CD14-positive monocyte (primary cell): Measurements from ENCODE around the gene SPOP. TPM values are rescaled to one million over a fixed set of nuclear protein-coding genes. Genes with fewer than 3 reads are reported as not detected.

Experiments used
- DNase-seq, 3 donors: peaks; one replicate each; pipeline ENCODE4 v3.0.0-alpha.2; 2011 to 2022
- H2AFZ ChIP-seq: 2 replicates; pipeline ENCODE4 v1.6.0; 2012; ENCODE audit warnings: mild to moderate bottlenecking, low read depth, low read length, inconsistent platforms; ENCODE audit not compliant: insufficient read depth, poor library complexity, severe bottlenecking
- H3K27ac ChIP-seq, 2 donors: 1 replicate in 1 of 2; 2 replicates in 1 of 2; pipeline ENCODE4 v1.5.1; 2012 to 2013; ENCODE audit warnings: low read length in 2 of 2, control low read depth in 1 of 2, inconsistent platforms in 1 of 2, low read depth in 1 of 2, mild to moderate bottlenecking in 1 of 2
- H3K27me3 ChIP-seq, 2 donors: one replicate each; pipeline versions ENCODE4 v1.6.0 to v1.6.1; 2011 to 2013; ENCODE audit warnings: low read length in 2 of 2; ENCODE audit not compliant: control insufficient read depth in 2 of 2, insufficient read depth in 2 of 2
- H3K36me3 ChIP-seq, 2 donors: replicated peaks in 1 of 2; 1 replicate in 1 of 2; 2 replicates in 1 of 2; pipeline versions ENCODE4 v1.5.1 to v1.6.1; 2012 to 2013; ENCODE audit warnings: low read length in 2 of 2, control low read depth in 1 of 2, inconsistent platforms in 1 of 2, mild to moderate bottlenecking in 1 of 2; ENCODE audit not compliant: insufficient read depth in 2 of 2, control insufficient read depth in 1 of 2
- H3K4me1 ChIP-seq, 2 donors: 1 replicate in 1 of 2; 2 replicates in 1 of 2; pipeline versions ENCODE4 v1.5.1 to v1.6.1; 2012 to 2013; ENCODE audit warnings: low read length in 2 of 2, control low read depth in 1 of 2, inconsistent platforms in 1 of 2, mild to moderate bottlenecking in 1 of 2, moderate library complexity in 1 of 2; ENCODE audit not compliant: insufficient read depth in 2 of 2, control insufficient read depth in 1 of 2
- H3K4me2 ChIP-seq: replicated peaks from 2 replicates; pipeline ENCODE3; 2012; ENCODE audit warnings: low read length, moderate library complexity, mild to moderate bottlenecking; ENCODE audit not compliant: poor library complexity, severe bottlenecking; ENCODE audit errors: extremely low read depth
- H3K4me3 ChIP-seq, 3 experiments: fragments of 200-600 bp in 1 of 3; sonication (generic) in 1 of 3; replicated peaks in 1 of 3; 1 replicate in 2 of 3; 2 replicates in 1 of 3; pipeline ENCODE4 v1.5.1; 2011 to 2013; ENCODE audit warnings: low read length in 3 of 3, mild to moderate bottlenecking in 3 of 3, control low read depth in 2 of 3, low read depth in 2 of 3, inconsistent platforms in 1 of 3, moderate library complexity in 1 of 3
- H3K79me2 ChIP-seq: 2 replicates; pipeline ENCODE4 v1.6.0; 2012; ENCODE audit warnings: mild to moderate bottlenecking, control low read depth, inconsistent platforms, low read length, moderate library complexity; ENCODE audit not compliant: insufficient read depth
- H3K9ac ChIP-seq: 2 replicates; pipeline ENCODE4 v1.6.0; 2017; ENCODE audit warnings: low read length, mild to moderate bottlenecking; ENCODE audit not compliant: insufficient read depth, poor library complexity, severe bottlenecking
- H3K9me3 ChIP-seq, 2 donors: replicated peaks in 1 of 2; 1 replicate in 1 of 2; 2 replicates in 1 of 2; pipeline versions ENCODE4 v1.5.1 to v1.6.1; 2012 to 2013; ENCODE audit warnings: low read length in 2 of 2, control low read depth in 1 of 2; ENCODE audit not compliant: control insufficient read depth in 1 of 2, insufficient read depth in 1 of 2
- H4K20me1 ChIP-seq: 2 replicates; pipeline ENCODE4 v1.6.0; 2012; ENCODE audit warnings: mild to moderate bottlenecking, low read length, control low read depth, moderate library complexity; ENCODE audit not compliant: insufficient read depth
- H3K27ac Mint-ChIP-seq, 7 donors: one replicate each; pipeline ENCODE4 v1.8.0; 2020; ENCODE audit warnings: mild to moderate bottlenecking in 7 of 7, mixed read lengths in 7 of 7, moderate library complexity in 6 of 7, inconsistent platforms in 2 of 7
- H3K27me3 Mint-ChIP-seq, 3 donors: one replicate each; pipeline ENCODE4 v1.8.0; 2021 to 2022; ENCODE audit warnings: low read depth in 3 of 3, mild to moderate bottlenecking in 3 of 3, mixed read lengths in 3 of 3, moderate library complexity in 3 of 3, inconsistent platforms in 1 of 3
- H3K36me3 Mint-ChIP-seq, 2 donors: one replicate each; pipeline ENCODE4 v1.8.0; 2020; ENCODE audit warnings: mixed read lengths in 2 of 2, inconsistent platforms in 1 of 2, mild to moderate bottlenecking in 1 of 2
- H3K4me1 Mint-ChIP-seq: one replicate; pipeline ENCODE4 v1.8.0; 2020; ENCODE audit warnings: mild to moderate bottlenecking, mixed read lengths
- H3K4me3 Mint-ChIP-seq, 2 donors: one replicate each; pipeline ENCODE4 v1.8.0; 2020; ENCODE audit warnings: mild to moderate bottlenecking in 2 of 2, mixed read lengths in 2 of 2, moderate library complexity in 1 of 2
- H3K9me3 Mint-ChIP-seq, 7 donors: one replicate each; pipeline ENCODE4 v1.8.0; 2020 to 2022; ENCODE audit warnings: mixed read lengths in 7 of 7, mild to moderate bottlenecking in 6 of 7, moderate library complexity in 6 of 7, inconsistent platforms in 2 of 7
- WGBS: methylation state at CpG from one replicate; pipeline ENCODE4 v1.1.5; 2013; ENCODE audit warnings: missing lambda C conversion rate; ENCODE audit not compliant: insufficient coverage; 5-methylcytosine and 5-hydroxymethylcytosine counted together
- intact Hi-C, 2 donors: fragments of 100-400 bp; cut with micrococcal nuclease; formaldehyde crosslinking; loops; one replicate each; pipeline versions ENCODE4 v1.15.0 to v1.15.1; 2023
- polyA plus RNA-seq, 3 donors: library from polyadenylated mRNA; depleted of rRNA in 1 of 3; unstranded in 2 of 3; stranded (reverse) in 1 of 3; fragments of 300-500 nt in 2 of 3; fragments of >200 nt in 1 of 3; fragmentation: Illumina TruSeq in 2 of 3; gene quantifications; 1 replicate in 2 of 3; 2 replicates in 1 of 3; pipeline ENCODE4 v1.2.3, GENCODE V29; 2012 to 2021
- TF ChIP-seq, protein P1 (sequence below): fragments of 200-600 bp; IDR thresholded peaks from one replicate; pipeline ENCODE4 v1.8.0; 2022; ENCODE audit warnings: antibody characterized with exemption, mild to moderate bottlenecking

The SPOP gene
- polyA plus RNA-seq, 3 donors: 41.3 to 65.5 (median 63.2) TPM

GRCh38 chr17:49576917-49577649 is 100.8 kb downstream of the SPOP start:
- Histone ChIP-seq H2AFZ (no peak overlapping the region), H3K4me3 (no peak overlapping the region), H3K9me3 (no peaks in the 10 kb centered on the region), H3K27me3 (peaks cover 16 to 58% of the 10 kb centered on the region in 2 donors), H3K4me2 (peak overlapping the region; percentile 75), H3K9ac (no peak overlapping the region), H3K4me1 (peaks cover 10 to 19% of the 10 kb centered on the region in 2 donors), H3K79me2 (no peaks in the 10 kb centered on the region), H4K20me1 (no peaks in the 10 kb centered on the region), H3K27ac (no peak overlapping the region), H3K36me3 (no peaks in the 10 kb centered on the region)
- H3K36me3 Mint-ChIP-seq: no peaks in the 10 kb centered on the region
- peaks cover 51 to 69% (median 57%) of the 10 kb centered on the region in 3 donors for H3K27me3 Mint-ChIP-seq
- TF ChIP-seq, protein P1, sequence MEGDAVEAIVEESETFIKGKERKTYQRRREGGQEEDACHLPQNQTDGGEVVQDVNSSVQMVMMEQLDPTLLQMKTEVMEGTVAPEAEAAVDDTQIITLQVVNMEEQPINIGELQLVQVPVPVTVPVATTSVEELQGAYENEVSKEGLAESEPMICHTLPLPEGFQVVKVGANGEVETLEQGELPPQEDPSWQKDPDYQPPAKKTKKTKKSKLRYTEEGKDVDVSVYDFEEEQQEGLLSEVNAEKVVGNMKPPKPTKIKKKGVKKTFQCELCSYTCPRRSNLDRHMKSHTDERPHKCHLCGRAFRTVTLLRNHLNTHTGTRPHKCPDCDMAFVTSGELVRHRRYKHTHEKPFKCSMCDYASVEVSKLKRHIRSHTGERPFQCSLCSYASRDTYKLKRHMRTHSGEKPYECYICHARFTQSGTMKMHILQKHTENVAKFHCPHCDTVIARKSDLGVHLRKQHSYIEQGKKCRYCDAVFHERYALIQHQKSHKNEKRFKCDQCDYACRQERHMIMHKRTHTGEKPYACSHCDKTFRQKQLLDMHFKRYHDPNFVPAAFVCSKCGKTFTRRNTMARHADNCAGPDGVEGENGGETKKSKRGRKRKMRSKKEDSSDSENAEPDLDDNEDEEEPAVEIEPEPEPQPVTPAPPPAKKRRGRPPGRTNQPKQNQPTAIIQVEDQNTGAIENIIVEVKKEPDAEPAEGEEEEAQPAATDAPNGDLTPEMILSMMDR: no peak
- intact Hi-C loops: loop anchor here in 1 of 2 donors (10.0 kb wide), 2 partner anchors 278 to 418 kb away; partner anchors contain the start of gene DLX3
- no peak for DNase-seq
- H3K4me3 Mint-ChIP-seq: peak overlapping the region in 1 of 2 donors; percentile 70
- WGBS: 25% methylated on average over 17 of the region's 22 CpGs
- peaks cover 11% of the 10 kb centered on the region for H3K4me1 Mint-ChIP-seq
- H3K27ac Mint-ChIP-seq: no peak overlapping the region
- H3K9me3 Mint-ChIP-seq: peaks cover 1 to 15% (median 7%) of the 10 kb centered on the region in 7 donors

- Mint-ChIP-seq H3K27ac (no peak overlapping the region), H3K4me1 (peaks cover 11% of the 10 kb centered on the region), H3K4me3 (peak overlapping the region; percentile 63 to 89), H3K9me3 (peaks cover 1 to 15% (median 7%) of the 10 kb centered on the region in 7 donors), H3K27me3 (peaks cover 58 to 77% (median 63%) of the 10 kb centered on the region in 3 donors), H3K36me3 (no peaks in the 10 kb centered on the region)
- H3K27me3 ChIP-seq: peaks cover 16 to 66% of the 10 kb centered on the region in 2 donors
- no peaks in the 10 kb centered on the region for H4K20me1 ChIP-seq
- TF ChIP-seq, protein P1: no peak
- peak overlapping the region; percentile 4 for H3K9ac ChIP-seq
- peaks cover 10 to 19% of the 10 kb centered on the region in 2 donors for H3K4me1 ChIP-seq
- peak overlapping the region; percentile 29 for H2AFZ ChIP-seq
- DNase-seq: no peak
- no peaks in the 10 kb centered on the region for H3K79me2 ChIP-seq
- intact Hi-C loops: loop anchor here in 1 of 2 donors (10.0 kb wide), 2 partner anchors 278 to 418 kb away; partner anchors contain the start of gene DLX3
- H3K4me2 ChIP-seq: peak overlapping the region; percentile 75
- H3K27ac ChIP-seq: no peak overlapping the region
- peak overlapping the region in 1 of 3 experiments; percentile 68 for H3K4me3 ChIP-seq
- under 1% methylated on average over 49 of the region's 68 CpGs for WGBS
- no peaks in the 10 kb centered on the region for H3K9me3 ChIP-seq
- H3K36me3 ChIP-seq: no peaks in the 10 kb centered on the region
Measured at GRCh38 chr17:49576088-49576916, 101.6 kb downstream of the SPOP start.
